NK-92 (cell line): Measurements from ENCODE around the gene PDE8A.

Experiments used
- DNase-seq: peaks from one replicate; lab custom pipeline; 2025; ENCODE audit not compliant: unreplicated experiment; lab: John Stamatoyannopoulos, UW

The PDE8A gene

GRCh38 chr15:85118173-85118572, 136.5 kb downstream of the PDE8A start:
- no peak for DNase-seq

GRCh38 chr15:85118581-85118980, 136.9 kb downstream of the PDE8A start:
- no peak for DNase-seq

- no peak for DNase-seq
Observed at GRCh38 chr15:85120351-85121113, 138.9 kb downstream of the PDE8A start.

GRCh38 chr15:85124173-85124572, 142.5 kb downstream of the PDE8A start:
- DNase-seq: no peak

GRCh38 chr15:85125056-85125661, 143.5 kb downstream of the PDE8A start:
- no peak for DNase-seq

GRCh38 chr15:85128621-85129020, 147.0 kb downstream of the PDE8A start:
- no peak for DNase-seq

- no peak for DNase-seq
Observed at GRCh38 chr15:85129881-85130280, 148.2 kb downstream of the PDE8A start.

- DNase-seq: no peak
Observed at GRCh38 chr15:85131915-85132314, 150.3 kb downstream of the PDE8A start.

GRCh38 chr15:85133709-85134108, 152.1 kb downstream of the PDE8A start:
- no peak for DNase-seq

GRCh38 chr15:85137489-85138168, 156.0 kb downstream of the PDE8A start:
- DNase-seq: no peak

GRCh38 chr15:85139391-85139790, 157.7 kb downstream of the PDE8A start:
- DNase-seq: no peak

GRCh38 chr15:85141726-85142125, 160.1 kb downstream of the PDE8A start:
- no peak for DNase-seq

GRCh38 chr15:85142312-85142711, 160.7 kb downstream of the PDE8A start:
- DNase-seq: no peak

- DNase-seq: no peak
Observed at GRCh38 chr15:85149465-85150129, 167.9 kb downstream of the PDE8A start.

GRCh38 chr15:85150130-85150480, 168.4 kb downstream of the PDE8A start:
- DNase-seq: no peak

- DNase-seq: no peak
Observed at GRCh38 chr15:85151145-85151544, 169.5 kb downstream of the PDE8A start.

GRCh38 chr15:85151861-85152260, 170.2 kb downstream of the PDE8A start:
- DNase-seq: no peak

GRCh38 chr15:85154061-85154460, 172.4 kb downstream of the PDE8A start:
- DNase-seq: no peak

GRCh38 chr15:85155360-85155759, 173.7 kb downstream of the PDE8A start:
- DNase-seq: no peak

- DNase-seq: no peak
Observed at GRCh38 chr15:85155857-85156256, 174.2 kb downstream of the PDE8A start.

GRCh38 chr15:85157344-85157743, 175.7 kb downstream of the PDE8A start:
- no peak for DNase-seq

- DNase-seq: no peak
Observed at GRCh38 chr15:85162237-85162636, 180.6 kb downstream of the PDE8A start.
